Activated CD8-positive, alpha-beta memory T cell treated with anti-CD3 and anti-CD28 coated beads for 36 hours (primary cell): ENCODE results near the gene TRIM24. TPM values are rescaled to one million over a fixed set of nuclear protein-coding genes. Genes with fewer than 3 reads are reported as not detected.

Source experiments
- CTCF ChIA-PET: fragments of 350-600 bp; sonication (Branson Sonifier 250); formaldehyde crosslinking; loops from one replicate; lab custom pipeline; 2021; ENCODE audit warnings: antibody characterized with exemption; lab: Charles Lee
- POLR2A ChIA-PET: fragments of 350-600 bp; sonication (Branson Sonifier 250); formaldehyde crosslinking; loops from one replicate; lab custom pipeline; 2021; ENCODE audit warnings: antibody characterized with exemption; lab: Charles Lee
- total RNA-seq, 2 experiments: library from RNA; stranded (reverse); gene quantifications; one replicate each; pipeline ENCODE4 v1.2.3, GENCODE V29; 2021

TRIM24 gene
- total RNA-seq, 2 experiments from 2014 or later: 15.6 to 16.0 TPM

GRCh38 chr7:138632384-138632783 is 172.3 kb downstream of the TRIM24 start:
- ChIA-PET CTCF (interaction anchor here (0.6 kb wide), 1 partner anchor 28 kb away, joined by 3 read pairs; no protein-coding TSS in a partner anchor), POLR2A (no interaction called here)

- ChIA-PET CTCF (no interaction called here), POLR2A (no interaction called here)
These were observed 173.0 kb downstream of the TRIM24 start for GRCh38 chr7:138632826-138633602.

Other genes starting within 250 kb of the TRIM24 start
- gene SVOPL, start 241.1 kb downstream of the TRIM24 start, total RNA-seq: not detected